WTC11 (cell line): Measurements from ENCODE around the gene RADIL.

Source experiments
- E2F1 ChIP-seq: sonication (generic); formaldehyde crosslinking; IDR thresholded peaks from 2 replicates; pipeline ENCODE4 v1.8.0; 2022; ENCODE audit warnings: mild to moderate bottlenecking, missing genetic modification reagents
- ETV6 ChIP-seq: sonication (generic); formaldehyde crosslinking; IDR thresholded peaks from 2 replicates; pipeline ENCODE4 v1.8.1; 2022; ENCODE audit warnings: mild to moderate bottlenecking, missing genetic modification reagents
- KAT7 ChIP-seq: sonication (generic); formaldehyde crosslinking; IDR thresholded peaks from 2 replicates; pipeline ENCODE4 v1.8.1; 2023; ENCODE audit warnings: missing genetic modification reagents, mild to moderate bottlenecking, borderline replicate concordance
- NFE2L1 ChIP-seq: sonication (generic); formaldehyde crosslinking; IDR thresholded peaks from 2 replicates; pipeline ENCODE4 v1.8.1; 2023; ENCODE audit warnings: missing genetic modification reagents
- SOX15 ChIP-seq: fragments of 250-450 bp; sonication (Bioruptor Pico); IDR thresholded peaks from 2 replicates; pipeline ENCODE4 v1.9.0; 2021; ENCODE audit warnings: mild to moderate bottlenecking
- SP1 ChIP-seq: sonication (generic); formaldehyde crosslinking; conservative IDR thresholded peaks from 2 replicates; pipeline ENCODE4 v1.8.1; 2022; ENCODE audit warnings: missing genetic modification reagents
- TEAD4 ChIP-seq: sonication (generic); formaldehyde crosslinking; IDR thresholded peaks from 2 replicates; pipeline ENCODE4 v1.8.0; 2022; ENCODE audit warnings: mild to moderate bottlenecking, missing genetic modification reagents
- TP53 ChIP-seq: sonication (generic); formaldehyde crosslinking; IDR thresholded peaks from 2 replicates; pipeline ENCODE4 v1.8.1; 2023; ENCODE audit warnings: mild to moderate bottlenecking, missing genetic modification reagents
- TF ChIP-seq, protein P1 (sequence below): fragments of 200-600 bp; IDR thresholded peaks from 2 replicates; pipeline ENCODE4 v1.8.0; 2022; ENCODE audit warnings: antibody characterized with exemption
- TF ChIP-seq, protein P2 (sequence below): sonication (generic); formaldehyde crosslinking; IDR thresholded peaks from 2 replicates; pipeline ENCODE4 v1.8.1; 2023; ENCODE audit warnings: mild to moderate bottlenecking, missing genetic modification reagents, borderline replicate concordance
- TF ChIP-seq, protein P3 (sequence below): sonication (generic); formaldehyde crosslinking; IDR thresholded peaks from 2 replicates; pipeline ENCODE4 v1.8.1; 2023; ENCODE audit warnings: mild to moderate bottlenecking, missing genetic modification reagents, moderate library complexity

DNA sequence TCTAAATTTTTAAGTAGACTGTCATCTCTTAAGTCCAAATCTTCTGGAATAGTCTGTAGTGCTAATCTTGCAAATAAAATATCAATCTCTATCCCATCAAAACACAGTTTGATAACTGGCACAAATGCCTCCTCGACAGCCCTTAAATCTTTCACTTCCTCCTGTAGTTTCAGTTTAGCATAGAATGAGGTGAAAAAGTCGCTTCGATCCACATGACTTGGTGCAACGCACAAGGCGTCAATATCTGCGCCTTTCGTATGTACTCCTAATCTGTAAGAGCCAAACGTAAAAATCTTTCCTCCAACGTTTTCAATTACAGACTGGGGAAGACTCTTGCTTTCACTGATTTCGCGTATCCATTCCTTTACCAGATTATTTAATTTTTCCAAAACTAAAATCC, 22.3 kb downstream of the RADIL start:
- TF ChIP-seq TP53 (CRISPR knock-in tag) = no peak
- TF ChIP-seq, protein P1, sequence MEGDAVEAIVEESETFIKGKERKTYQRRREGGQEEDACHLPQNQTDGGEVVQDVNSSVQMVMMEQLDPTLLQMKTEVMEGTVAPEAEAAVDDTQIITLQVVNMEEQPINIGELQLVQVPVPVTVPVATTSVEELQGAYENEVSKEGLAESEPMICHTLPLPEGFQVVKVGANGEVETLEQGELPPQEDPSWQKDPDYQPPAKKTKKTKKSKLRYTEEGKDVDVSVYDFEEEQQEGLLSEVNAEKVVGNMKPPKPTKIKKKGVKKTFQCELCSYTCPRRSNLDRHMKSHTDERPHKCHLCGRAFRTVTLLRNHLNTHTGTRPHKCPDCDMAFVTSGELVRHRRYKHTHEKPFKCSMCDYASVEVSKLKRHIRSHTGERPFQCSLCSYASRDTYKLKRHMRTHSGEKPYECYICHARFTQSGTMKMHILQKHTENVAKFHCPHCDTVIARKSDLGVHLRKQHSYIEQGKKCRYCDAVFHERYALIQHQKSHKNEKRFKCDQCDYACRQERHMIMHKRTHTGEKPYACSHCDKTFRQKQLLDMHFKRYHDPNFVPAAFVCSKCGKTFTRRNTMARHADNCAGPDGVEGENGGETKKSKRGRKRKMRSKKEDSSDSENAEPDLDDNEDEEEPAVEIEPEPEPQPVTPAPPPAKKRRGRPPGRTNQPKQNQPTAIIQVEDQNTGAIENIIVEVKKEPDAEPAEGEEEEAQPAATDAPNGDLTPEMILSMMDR = no peak
- TF ChIP-seq KAT7 = no peak
- no peak for TF ChIP-seq SOX15 (CRISPR knock-in tag)
- no peak for TF ChIP-seq TEAD4 (CRISPR knock-in tag)
- no peak for TF ChIP-seq SP1 (CRISPR knock-in tag)
- TF ChIP-seq, protein P2, sequence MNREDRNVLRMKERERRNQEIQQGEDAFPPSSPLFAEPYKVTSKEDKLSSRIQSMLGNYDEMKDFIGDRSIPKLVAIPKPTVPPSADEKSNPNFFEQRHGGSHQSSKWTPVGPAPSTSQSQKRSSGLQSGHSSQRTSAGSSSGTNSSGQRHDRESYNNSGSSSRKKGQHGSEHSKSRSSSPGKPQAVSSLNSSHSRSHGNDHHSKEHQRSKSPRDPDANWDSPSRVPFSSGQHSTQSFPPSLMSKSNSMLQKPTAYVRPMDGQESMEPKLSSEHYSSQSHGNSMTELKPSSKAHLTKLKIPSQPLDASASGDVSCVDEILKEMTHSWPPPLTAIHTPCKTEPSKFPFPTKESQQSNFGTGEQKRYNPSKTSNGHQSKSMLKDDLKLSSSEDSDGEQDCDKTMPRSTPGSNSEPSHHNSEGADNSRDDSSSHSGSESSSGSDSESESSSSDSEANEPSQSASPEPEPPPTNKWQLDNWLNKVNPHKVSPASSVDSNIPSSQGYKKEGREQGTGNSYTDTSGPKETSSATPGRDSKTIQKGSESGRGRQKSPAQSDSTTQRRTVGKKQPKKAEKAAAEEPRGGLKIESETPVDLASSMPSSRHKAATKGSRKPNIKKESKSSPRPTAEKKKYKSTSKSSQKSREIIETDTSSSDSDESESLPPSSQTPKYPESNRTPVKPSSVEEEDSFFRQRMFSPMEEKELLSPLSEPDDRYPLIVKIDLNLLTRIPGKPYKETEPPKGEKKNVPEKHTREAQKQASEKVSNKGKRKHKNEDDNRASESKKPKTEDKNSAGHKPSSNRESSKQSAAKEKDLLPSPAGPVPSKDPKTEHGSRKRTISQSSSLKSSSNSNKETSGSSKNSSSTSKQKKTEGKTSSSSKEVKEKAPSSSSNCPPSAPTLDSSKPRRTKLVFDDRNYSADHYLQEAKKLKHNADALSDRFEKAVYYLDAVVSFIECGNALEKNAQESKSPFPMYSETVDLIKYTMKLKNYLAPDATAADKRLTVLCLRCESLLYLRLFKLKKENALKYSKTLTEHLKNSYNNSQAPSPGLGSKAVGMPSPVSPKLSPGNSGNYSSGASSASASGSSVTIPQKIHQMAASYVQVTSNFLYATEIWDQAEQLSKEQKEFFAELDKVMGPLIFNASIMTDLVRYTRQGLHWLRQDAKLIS (CRISPR knock-in tag) = no peak
- no peak for TF ChIP-seq E2F1
- no peak for TF ChIP-seq NFE2L1 (CRISPR knock-in tag)
- no peak for TF ChIP-seq ETV6
- TF ChIP-seq, protein P3, sequence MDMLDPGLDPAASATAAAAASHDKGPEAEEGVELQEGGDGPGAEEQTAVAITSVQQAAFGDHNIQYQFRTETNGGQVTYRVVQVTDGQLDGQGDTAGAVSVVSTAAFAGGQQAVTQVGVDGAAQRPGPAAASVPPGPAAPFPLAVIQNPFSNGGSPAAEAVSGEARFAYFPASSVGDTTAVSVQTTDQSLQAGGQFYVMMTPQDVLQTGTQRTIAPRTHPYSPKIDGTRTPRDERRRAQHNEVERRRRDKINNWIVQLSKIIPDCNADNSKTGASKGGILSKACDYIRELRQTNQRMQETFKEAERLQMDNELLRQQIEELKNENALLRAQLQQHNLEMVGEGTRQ (CRISPR knock-in tag) = no peak
